Measurements from ENCODE around the gene ANO3. TPM values are rescaled to one million over a fixed set of nuclear protein-coding genes. Genes with fewer than 3 reads are reported as not detected.

The ANO3 gene
- total and polyA plus RNA-seq, 4 donors, result under 0.01 to 2.0 (median 0.40) TPM

GRCh38 chr11:26465274-26465673, 133.3 kb downstream of the ANO3 start:
- Histone ChIP-seq H3K27me3 (ENCODE audit: control insufficient read depth in 4 of 4, insufficient read depth in 4 of 4, low read length in 3 of 4) (no peaks in the 10 kb centered on the region), H3K4me1 (ENCODE audit: control insufficient read depth in 4 of 4, insufficient read depth in 4 of 4, low read length in 3 of 4) (no peaks in the 10 kb centered on the region), H3K9me3 (ENCODE audit: control insufficient read depth in 4 of 4, low read length in 3 of 4) (no peaks in the 10 kb centered on the region), H3K4me3 (ENCODE audit: low read depth in 1 of 3, low read length in 3 of 3) (no peak overlapping the region), H3K36me3 (ENCODE audit: control insufficient read depth in 4 of 4, insufficient read depth in 3 of 4, low read depth in 1 of 4, low read length in 3 of 4) (no peaks in the 10 kb centered on the region), H3K27ac (ENCODE audit: low read depth in 1 of 2, low read length in 2 of 2) (no peak overlapping the region), H3K9ac (ENCODE audit: low read depth in 1 of 2, low read length in 2 of 2) (no peak overlapping the region)
- no peak for TF ChIP-seq ZBTB33 (IDR thresholded peaks at IDR 0.05)
- TF ChIP-seq, protein P1, sequence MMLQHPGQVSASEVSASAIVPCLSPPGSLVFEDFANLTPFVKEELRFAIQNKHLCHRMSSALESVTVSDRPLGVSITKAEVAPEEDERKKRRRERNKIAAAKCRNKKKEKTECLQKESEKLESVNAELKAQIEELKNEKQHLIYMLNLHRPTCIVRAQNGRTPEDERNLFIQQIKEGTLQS (IDR thresholded peaks at IDR 0.05), result no peak
- no peak for TF ChIP-seq JUND (IDR thresholded peaks at IDR 0.05)
- TF ChIP-seq REST (IDR thresholded peaks at IDR 0.05), result no peak
- TF ChIP-seq EGR1 (IDR thresholded peaks at IDR 0.05; ENCODE audit: low read depth in 2 of 2), result no peak
- no peak for DNase-seq (ENCODE audit: low spot score)

- no peaks in the 10 kb centered on the region for H3K4me1 ChIP-seq (ENCODE audit: control insufficient read depth in 4 of 4, insufficient read depth in 4 of 4, low read length in 3 of 4)
Measured at GRCh38 chr11:26467506-26467905, 135.6 kb downstream of the ANO3 start.

More at GRCh38 chr11:26467506-26467905, 135.6 kb downstream of the ANO3 start:
- H3K27ac ChIP-seq (ENCODE audit: low read depth in 1 of 2, low read length in 2 of 2), result no peak overlapping the region
- H3K9ac ChIP-seq (ENCODE audit: low read depth in 1 of 2, low read length in 2 of 2), result no peak overlapping the region
- TF ChIP-seq EGR1 (IDR thresholded peaks at IDR 0.05; ENCODE audit: low read depth in 2 of 2) (no peak), REST (IDR thresholded peaks at IDR 0.05) (no peak), RXRA (IDR thresholded peaks at IDR 0.05) (no peak), JUND (IDR thresholded peaks at IDR 0.05) (no peak), MAX (IDR thresholded peaks at IDR 0.05) (no peak)
- TF ChIP-seq, protein P1 (IDR thresholded peaks at IDR 0.05), result no peak
- TF ChIP-seq, protein P2, sequence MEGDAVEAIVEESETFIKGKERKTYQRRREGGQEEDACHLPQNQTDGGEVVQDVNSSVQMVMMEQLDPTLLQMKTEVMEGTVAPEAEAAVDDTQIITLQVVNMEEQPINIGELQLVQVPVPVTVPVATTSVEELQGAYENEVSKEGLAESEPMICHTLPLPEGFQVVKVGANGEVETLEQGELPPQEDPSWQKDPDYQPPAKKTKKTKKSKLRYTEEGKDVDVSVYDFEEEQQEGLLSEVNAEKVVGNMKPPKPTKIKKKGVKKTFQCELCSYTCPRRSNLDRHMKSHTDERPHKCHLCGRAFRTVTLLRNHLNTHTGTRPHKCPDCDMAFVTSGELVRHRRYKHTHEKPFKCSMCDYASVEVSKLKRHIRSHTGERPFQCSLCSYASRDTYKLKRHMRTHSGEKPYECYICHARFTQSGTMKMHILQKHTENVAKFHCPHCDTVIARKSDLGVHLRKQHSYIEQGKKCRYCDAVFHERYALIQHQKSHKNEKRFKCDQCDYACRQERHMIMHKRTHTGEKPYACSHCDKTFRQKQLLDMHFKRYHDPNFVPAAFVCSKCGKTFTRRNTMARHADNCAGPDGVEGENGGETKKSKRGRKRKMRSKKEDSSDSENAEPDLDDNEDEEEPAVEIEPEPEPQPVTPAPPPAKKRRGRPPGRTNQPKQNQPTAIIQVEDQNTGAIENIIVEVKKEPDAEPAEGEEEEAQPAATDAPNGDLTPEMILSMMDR (IDR thresholded peaks at IDR 0.05; ENCODE audit: low read depth, low read length, missing input control), result no peak
- no peaks in the 10 kb centered on the region for H3K36me3 ChIP-seq (ENCODE audit: control insufficient read depth in 4 of 4, insufficient read depth in 3 of 4, low read depth in 1 of 4, low read length in 3 of 4)
- WGBS, result 64% methylated on average over 1 of the region's 1 CpG
- no peaks in the 10 kb centered on the region for H3K9me3 ChIP-seq (ENCODE audit: control insufficient read depth in 4 of 4, low read length in 3 of 4)
- H3K27me3 ChIP-seq (ENCODE audit: control insufficient read depth in 4 of 4, insufficient read depth in 4 of 4, low read length in 3 of 4), result no peaks in the 10 kb centered on the region
- no peak for DNase-seq (ENCODE audit: low spot score)
- H3K4me3 ChIP-seq (ENCODE audit: low read depth in 1 of 3, low read length in 3 of 3), result no peak overlapping the region
